ENCODE measurements around the gene TDRD12.

DNA sequence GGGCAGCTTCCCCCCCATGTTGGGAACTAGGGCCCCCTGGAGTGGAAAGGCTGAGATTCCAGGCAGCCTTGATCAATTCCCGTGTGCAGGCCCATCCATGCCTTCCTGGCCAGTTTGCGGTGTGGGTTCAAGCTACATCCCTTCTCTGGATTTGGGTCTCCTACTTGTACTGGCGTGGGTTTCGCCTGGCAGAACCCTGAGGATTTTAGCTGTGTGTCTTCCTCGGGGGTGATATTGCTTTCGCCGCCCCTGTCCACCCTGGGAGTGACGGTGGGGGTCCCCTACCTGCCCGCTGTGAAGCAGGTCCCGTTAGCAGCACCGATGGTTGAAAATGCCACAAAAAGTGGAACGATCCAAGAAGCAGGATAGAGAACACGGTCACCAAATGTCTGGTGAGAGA is 138.6 kb downstream of the TDRD12 start:
- TF ChIP-seq, protein P1, sequence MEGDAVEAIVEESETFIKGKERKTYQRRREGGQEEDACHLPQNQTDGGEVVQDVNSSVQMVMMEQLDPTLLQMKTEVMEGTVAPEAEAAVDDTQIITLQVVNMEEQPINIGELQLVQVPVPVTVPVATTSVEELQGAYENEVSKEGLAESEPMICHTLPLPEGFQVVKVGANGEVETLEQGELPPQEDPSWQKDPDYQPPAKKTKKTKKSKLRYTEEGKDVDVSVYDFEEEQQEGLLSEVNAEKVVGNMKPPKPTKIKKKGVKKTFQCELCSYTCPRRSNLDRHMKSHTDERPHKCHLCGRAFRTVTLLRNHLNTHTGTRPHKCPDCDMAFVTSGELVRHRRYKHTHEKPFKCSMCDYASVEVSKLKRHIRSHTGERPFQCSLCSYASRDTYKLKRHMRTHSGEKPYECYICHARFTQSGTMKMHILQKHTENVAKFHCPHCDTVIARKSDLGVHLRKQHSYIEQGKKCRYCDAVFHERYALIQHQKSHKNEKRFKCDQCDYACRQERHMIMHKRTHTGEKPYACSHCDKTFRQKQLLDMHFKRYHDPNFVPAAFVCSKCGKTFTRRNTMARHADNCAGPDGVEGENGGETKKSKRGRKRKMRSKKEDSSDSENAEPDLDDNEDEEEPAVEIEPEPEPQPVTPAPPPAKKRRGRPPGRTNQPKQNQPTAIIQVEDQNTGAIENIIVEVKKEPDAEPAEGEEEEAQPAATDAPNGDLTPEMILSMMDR (IDR thresholded peaks at IDR 0.05): no peak
- TF ChIP-seq EZH2 (IDR thresholded peaks at IDR 0.05): no peak
